ENCODE measurements around the gene FOXJ1. TPM values are rescaled to one million over a fixed set of nuclear protein-coding genes. Genes with fewer than 3 reads are reported as not detected.
A peak's percentile ranks its signal among the peaks of the same experiment; 100 is the strongest.

The FOXJ1 gene
- total and polyA plus RNA-seq, 2 of the 8 experiments (the other 6 are each of a cell fraction or from before 2014, with no cell fraction given), result 4.7 to 5.4 TPM

GRCh38 chr17:76086384-76086783 is 54.7 kb downstream of the FOXJ1 start:
- Histone ChIP-seq H4K5ac (ENCODE audit: insufficient read length, low read depth, low read length) (no peak overlapping the region), H3K56ac (replicated peaks; ENCODE audit: insufficient read length, low read depth, low read length) (no peak overlapping the region), H3K4me2 (ENCODE audit: insufficient read depth in 1 of 2, low read depth in 2 of 2, low read length in 2 of 2) (no peak overlapping the region), H3K79me2 (ENCODE audit: control insufficient read depth in 1 of 2, insufficient read depth in 2 of 2, low read length in 2 of 2) (no peaks in the 10 kb centered on the region), H3K36me3 (ENCODE audit: control insufficient read depth in 2 of 4, insufficient read depth in 4 of 4, low read length in 3 of 4) (peaks cover 21 to 53% (median 51%) of the 10 kb centered on the region in 4 experiments), H4K20me1 (replicated peaks in 1 of 2; ENCODE audit: control insufficient read depth in 1 of 2, insufficient read depth in 2 of 2, low read length in 2 of 2) (peaks cover 3 to 9% of the 10 kb centered on the region in 2 experiments), H2BK120ac (replicated peaks; ENCODE audit: low read depth, low read length) (no peak overlapping the region), H3K9me3 (ENCODE audit: insufficient read depth in 2 of 2, low read depth in 1 of 2, low read length in 1 of 2) (no peaks in the 10 kb centered on the region), H4K91ac (replicated peaks; ENCODE audit: insufficient read length, low read length) (no peak overlapping the region), H3K14ac (ENCODE audit: insufficient read length) (no peak overlapping the region), H2AFZ (ENCODE audit: low read length) (no peak overlapping the region), H3K27me3 (replicated peaks in 1 of 4; ENCODE audit: control insufficient read depth in 3 of 4, extremely low read depth in 1 of 4, insufficient read depth in 3 of 4, low read length in 3 of 4) (no peaks in the 10 kb centered on the region), H3K4ac (replicated peaks; ENCODE audit: insufficient read length, low read depth, low read length) (no peak overlapping the region), H2BK12ac (ENCODE audit: low read depth, low read length) (no peak overlapping the region), H3K9ac (replicated peaks in 1 of 4; ENCODE audit: extremely low read depth in 1 of 4, low read depth in 3 of 4, low read length in 3 of 4) (no peak overlapping the region), H3K4me3 (ENCODE audit: extremely low read depth in 1 of 4, insufficient read depth in 2 of 4, low read depth in 3 of 4, low read length in 4 of 4) (no peak overlapping the region), H3K27ac (ENCODE audit: low read depth, low read length) (no peak overlapping the region), H2AK5ac (ENCODE audit: low read depth, low read length) (no peak overlapping the region), H3K79me1 (ENCODE audit: low read depth, low read length) (no peaks in the 10 kb centered on the region; the same call in 1 of the 2 replicates), H2BK5ac (ENCODE audit: low read depth, low read length) (no peak overlapping the region), H3K23ac (ENCODE audit: insufficient read length) (no peak overlapping the region), H3K4me1 (replicated peaks in 1 of 4; ENCODE audit: control insufficient read depth in 3 of 4, insufficient read depth in 4 of 4, low read length in 3 of 4) (peaks cover 0 to 4% (median 0%) of the 10 kb centered on the region in 4 experiments; a peak in 4 of 7 replicates), H4K8ac (ENCODE audit: extremely low read depth, insufficient read depth, low read length) (no peak overlapping the region), H3K18ac (ENCODE audit: extremely low read depth, low read length) (no peak overlapping the region), H2BK15ac (ENCODE audit: low read length) (no peak overlapping the region), H2BK20ac (ENCODE audit: low read length) (no peak overlapping the region), H3K23me2 (ENCODE audit: low read depth, low read length) (no peaks in the 10 kb centered on the region)
- no peak for TF ChIP-seq NRF1 (IDR thresholded peaks at IDR 0.05; ENCODE audit: low read depth, low read length)
- CTCF ChIA-PET (ENCODE audit: partially characterized antibody), result interaction anchor here (0.6 to 3.5 kb wide), 8 partner anchors 10 to 95 kb away, joined by 3 to 14 read pairs (median 4); no protein-coding TSS in a partner anchor
- DNase-seq (ENCODE audit: low read depth in 1 of 2, low spot score in 2 of 2), result no peak
- POLR2A ChIA-PET (ENCODE audit: partially characterized antibody), result interaction anchor here (0.7 to 2.6 kb wide), 3 partner anchors 9 to 57 kb away, joined by 3 to 10 read pairs (median 3); partner anchors contain the start of gene GALR2
- FAIRE-seq, result no peak
- WGBS, 2 experiments (ENCODE audit: extremely low coverage in 1 of 2, insufficient coverage in 1 of 2, insufficient read length in 1 of 2, insufficient replicate concordance in 2 of 2, low coverage in 1 of 2, low lambda C conversion rate in 2 of 2, missing lambda C conversion rate in 1 of 2), result 88% methylated on average over 9 of the region's 9 CpGs; no CpG with 5 or more reads in 1 of the 2 experiments

Small RNA genes lying within 50 kb of the gene (microRNA-seq; reads per million reads assigned to microRNA genes)
- gene MIR6868 (ENCODE audit: borderline microRNAs expressed in 2 of 2, borderline number of aligned reads in 2 of 2, borderline replicate concordance in 1 of 2), result 0.81 to 0.92 reads per million in 2 experiments

Small RNA genes lying within 50 kb of the gene (small RNA-seq; reads per million reads assigned to genes)
- 3.1 reads per million, percentile 39 among the genes with 10 or more reads in this experiment for gene MIR6868 (ENCODE audit: insufficient read depth)

Other genes starting within 250 kb of the FOXJ1 start
- 47.7 and 48.6 TPM in 2 replicates for gene TRIM65, start 244.3 kb downstream of the FOXJ1 start, total RNA-seq (2021; fragmentation: NEBNext Ultra II Directional; extraction: Animal tissue kit (Norgen Biotek cat#: 25700))
- gene TRIM65, start 244.3 kb downstream of the FOXJ1 start, polyA plus RNA-seq (2011; rRNA removed), result 21.2 and 25.6 TPM in 2 replicates
- 125 and 132 TPM in 2 replicates for gene MRPL38, start 236.4 kb downstream of the FOXJ1 start, total RNA-seq (2021; fragmentation: NEBNext Ultra II Directional; extraction: Animal tissue kit (Norgen Biotek cat#: 25700))
- 78.4 and 138 TPM in 2 replicates for gene MRPL38, start 236.4 kb downstream of the FOXJ1 start, polyA plus RNA-seq (2011; rRNA removed)
- 13.1 and 13.8 TPM in 2 replicates for gene FBF1, start 200.2 kb downstream of the FOXJ1 start, total RNA-seq (2021; fragmentation: NEBNext Ultra II Directional; extraction: Animal tissue kit (Norgen Biotek cat#: 25700))
- gene FBF1, start 200.2 kb downstream of the FOXJ1 start, polyA plus RNA-seq (2011; rRNA removed), result 8.1 and 12.5 TPM in 2 replicates
- gene ACOX1, start 162.1 kb downstream of the FOXJ1 start, total RNA-seq (2021; fragmentation: NEBNext Ultra II Directional; extraction: Animal tissue kit (Norgen Biotek cat#: 25700)), result 27.4 and 30.4 TPM in 2 replicates
- 10.2 and 10.5 TPM in 2 replicates for gene ACOX1, start 162.1 kb downstream of the FOXJ1 start, polyA plus RNA-seq (2011; rRNA removed)
- 15.9 and 17.6 TPM in 2 replicates for gene TEN1, start 162.0 kb downstream of the FOXJ1 start, total RNA-seq (2021; fragmentation: NEBNext Ultra II Directional; extraction: Animal tissue kit (Norgen Biotek cat#: 25700))
- 18.7 and 24.5 TPM in 2 replicates for gene TEN1, start 162.0 kb downstream of the FOXJ1 start, polyA plus RNA-seq (2011; rRNA removed)
- gene CDK3, start 140.4 kb downstream of the FOXJ1 start, total RNA-seq (2021; fragmentation: NEBNext Ultra II Directional; extraction: Animal tissue kit (Norgen Biotek cat#: 25700)), result 7.4 and 10.0 TPM in 2 replicates
- 14.6 and 20.1 TPM in 2 replicates for gene CDK3, start 140.4 kb downstream of the FOXJ1 start, polyA plus RNA-seq (2011; rRNA removed)
- 0.75 and 0.99 TPM in 2 replicates for gene EVPL, start 113.9 kb downstream of the FOXJ1 start, total RNA-seq (2021; fragmentation: NEBNext Ultra II Directional; extraction: Animal tissue kit (Norgen Biotek cat#: 25700))
- 0.20 and 0.35 TPM in 2 replicates for gene EVPL, start 113.9 kb downstream of the FOXJ1 start, polyA plus RNA-seq (2011; rRNA removed)
- 83.5 and 84.6 TPM in 2 replicates for gene SRP68, start 68.7 kb downstream of the FOXJ1 start, total RNA-seq (2021; fragmentation: NEBNext Ultra II Directional; extraction: Animal tissue kit (Norgen Biotek cat#: 25700))
- gene SRP68, start 68.7 kb downstream of the FOXJ1 start, polyA plus RNA-seq (2011; rRNA removed), result 50.0 and 57.7 TPM in 2 replicates
- 0.86 and 1.0 TPM in 2 replicates for gene GALR2, start 66.5 kb downstream of the FOXJ1 start, total RNA-seq (2021; fragmentation: NEBNext Ultra II Directional; extraction: Animal tissue kit (Norgen Biotek cat#: 25700))
- 2.2 and 2.5 TPM in 2 replicates for gene GALR2, start 66.5 kb downstream of the FOXJ1 start, polyA plus RNA-seq (2011; rRNA removed)
- 0.26 TPM in 1 of 2 replicates, not detected in the other for gene ZACN, start 62.1 kb downstream of the FOXJ1 start, total RNA-seq (2021; fragmentation: NEBNext Ultra II Directional; extraction: Animal tissue kit (Norgen Biotek cat#: 25700))
- not detected in 2 replicates for gene ZACN, start 62.1 kb downstream of the FOXJ1 start, polyA plus RNA-seq (2011; rRNA removed)
- gene EXOC7, start 37.5 kb downstream of the FOXJ1 start, total RNA-seq (2021; fragmentation: NEBNext Ultra II Directional; extraction: Animal tissue kit (Norgen Biotek cat#: 25700)), result 92.6 and 95.3 TPM in 2 replicates
- 77.1 and 83.3 TPM in 2 replicates for gene EXOC7, start 37.5 kb downstream of the FOXJ1 start, polyA plus RNA-seq (2011; rRNA removed)
- gene RNF157, start 99.2 kb upstream of the FOXJ1 start, total RNA-seq (2021; fragmentation: NEBNext Ultra II Directional; extraction: Animal tissue kit (Norgen Biotek cat#: 25700)), result 13.4 and 14.9 TPM in 2 replicates
- 16.7 and 20.2 TPM in 2 replicates for gene RNF157, start 99.2 kb upstream of the FOXJ1 start, polyA plus RNA-seq (2011; rRNA removed)
- gene UBALD2, start 124.1 kb upstream of the FOXJ1 start, total RNA-seq (2021; fragmentation: NEBNext Ultra II Directional; extraction: Animal tissue kit (Norgen Biotek cat#: 25700)), result 22.6 and 25.6 TPM in 2 replicates
- gene UBALD2, start 124.1 kb upstream of the FOXJ1 start, polyA plus RNA-seq (2011; rRNA removed), result 17.8 and 26.8 TPM in 2 replicates
- 2.8 and 3.2 TPM in 2 replicates for gene QRICH2, start 167.0 kb upstream of the FOXJ1 start, total RNA-seq (2021; fragmentation: NEBNext Ultra II Directional; extraction: Animal tissue kit (Norgen Biotek cat#: 25700))
- 3.8 and 4.9 TPM in 2 replicates for gene QRICH2, start 167.0 kb upstream of the FOXJ1 start, polyA plus RNA-seq (2011; rRNA removed)
- 42.8 and 54.2 TPM in 2 replicates for gene PRPSAP1, start 212.7 kb upstream of the FOXJ1 start, total RNA-seq (2021; fragmentation: NEBNext Ultra II Directional; extraction: Animal tissue kit (Norgen Biotek cat#: 25700))
- gene PRPSAP1, start 212.7 kb upstream of the FOXJ1 start, polyA plus RNA-seq (2011; rRNA removed), result 32.0 and 42.5 TPM in 2 replicates
- gene SPHK1, start 243.4 kb upstream of the FOXJ1 start, total RNA-seq (2021; fragmentation: NEBNext Ultra II Directional; extraction: Animal tissue kit (Norgen Biotek cat#: 25700)), result 2.4 and 2.6 TPM in 2 replicates
- 2.4 and 4.6 TPM in 2 replicates for gene SPHK1, start 243.4 kb upstream of the FOXJ1 start, polyA plus RNA-seq (2011; rRNA removed)

Measured in H1 (cell line).